Measurements from ENCODE around the gene ADCY4. TPM values are rescaled to one million over a fixed set of nuclear protein-coding genes. Genes with fewer than 3 reads are reported as not detected.

ADCY4 gene
- total and polyA plus RNA-seq, 2 of the 13 experiments (the other 11 are each of a cell fraction or from before 2014, with no cell fraction given), result 0.03 TPM; not detected in 1

- peak; percentile 24; the same call in 1 of the 2 replicates for TF ChIP-seq FUBP1 (CRISPR knock-in tag; IDR thresholded peaks at IDR 0.05; ENCODE audit: borderline replicate concordance)
- TF ChIP-seq ZNF10 (CRISPR knock-in tag; IDR thresholded peaks at IDR 0.05; ENCODE audit: borderline replicate concordance, low read depth), result peak; percentile 75; the same call in 1 of the 2 replicates
- TF ChIP-seq PBX2 (CRISPR knock-in tag; IDR thresholded peaks at IDR 0.05), result 0 out of 2 replicates have a peak, but pooled peaks have one; percentile 32
- TF ChIP-seq NFIB (CRISPR knock-in tag; IDR thresholded peaks at IDR 0.05; ENCODE audit: borderline replicate concordance), result 0 out of 2 replicates have a peak, but pooled peaks have one; percentile 78
- TF ChIP-seq NFKB2 (CRISPR knock-in tag; IDR thresholded peaks at IDR 0.05; ENCODE audit: borderline replicate concordance), result peak; percentile 47; the same call in 1 of the 2 replicates
- TF ChIP-seq ZNF660 (CRISPR knock-in tag; IDR thresholded peaks at IDR 0.05; ENCODE audit: borderline replicate concordance, low read depth), result 0 out of 2 replicates have a peak, but pooled peaks have one; percentile 12
- peak; percentile 22; the same call in 1 of the 2 replicates for TF ChIP-seq ZNF256 (CRISPR knock-in tag; conservative IDR thresholded peaks at IDR 0.05)
- TF ChIP-seq HNF1B (CRISPR knock-in tag; IDR thresholded peaks at IDR 0.05), result peak; percentile 80
- TF ChIP-seq NFKBIZ (CRISPR knock-in tag; IDR thresholded peaks at IDR 0.05), result no peak
- peak; percentile 90 for TF ChIP-seq ZBTB33 (CRISPR knock-in tag; IDR thresholded peaks at IDR 0.05)
- TF ChIP-seq CHCHD3 (CRISPR knock-in tag; IDR thresholded peaks at IDR 0.05), result 0 out of 2 replicates have a peak, but pooled peaks have one; percentile 19
- no peak for TF ChIP-seq ZNF589 (CRISPR knock-in tag; conservative IDR thresholded peaks at IDR 0.05)
- TF ChIP-seq NFAT5 (CRISPR knock-in tag; IDR thresholded peaks at IDR 0.05), result peak; percentile 25; the same call in 1 of the 2 replicates
- TF ChIP-seq ZNF143 (CRISPR knock-in tag; IDR thresholded peaks at IDR 0.05), result peak; percentile 32; the same call in 1 of the 2 replicates
- 0 out of 2 replicates have a peak, but pooled peaks have one; percentile 22 for TF ChIP-seq FLYWCH1 (CRISPR knock-in tag; IDR thresholded peaks at IDR 0.05)
- TF ChIP-seq ZNF572 (CRISPR knock-in tag; IDR thresholded peaks at IDR 0.05), result peak; percentile 68; the same call in 1 of the 2 replicates
These were observed 3.1 kb downstream of the ADCY4 start (continued) for GRCh38 chr14:24331731-24332267.

All from HepG2 (cell line).